D721Med (cell line): ENCODE data around the gene SLC43A2.

Source experiments
- DNase-seq: peaks from one replicate; pipeline ENCODE4 v3.0.0; 2011; ENCODE audit warnings: low spot score; ENCODE audit not compliant: insufficient read length
- FAIRE-seq: peaks from 2 replicates; lab custom pipeline; 2011; peaks lifted over from hg19 to GRCh38; lab: Jason Lieb, UNC
- TF ChIP-seq, protein P1 (sequence below): IDR thresholded peaks from 2 replicates; pipeline ENCODE4 v1.5.1; 2012; ENCODE audit warnings: mild to moderate bottlenecking, control low read depth; ENCODE audit not compliant: insufficient read depth; ENCODE audit errors: missing control alignments

The SLC43A2 gene

DNA sequence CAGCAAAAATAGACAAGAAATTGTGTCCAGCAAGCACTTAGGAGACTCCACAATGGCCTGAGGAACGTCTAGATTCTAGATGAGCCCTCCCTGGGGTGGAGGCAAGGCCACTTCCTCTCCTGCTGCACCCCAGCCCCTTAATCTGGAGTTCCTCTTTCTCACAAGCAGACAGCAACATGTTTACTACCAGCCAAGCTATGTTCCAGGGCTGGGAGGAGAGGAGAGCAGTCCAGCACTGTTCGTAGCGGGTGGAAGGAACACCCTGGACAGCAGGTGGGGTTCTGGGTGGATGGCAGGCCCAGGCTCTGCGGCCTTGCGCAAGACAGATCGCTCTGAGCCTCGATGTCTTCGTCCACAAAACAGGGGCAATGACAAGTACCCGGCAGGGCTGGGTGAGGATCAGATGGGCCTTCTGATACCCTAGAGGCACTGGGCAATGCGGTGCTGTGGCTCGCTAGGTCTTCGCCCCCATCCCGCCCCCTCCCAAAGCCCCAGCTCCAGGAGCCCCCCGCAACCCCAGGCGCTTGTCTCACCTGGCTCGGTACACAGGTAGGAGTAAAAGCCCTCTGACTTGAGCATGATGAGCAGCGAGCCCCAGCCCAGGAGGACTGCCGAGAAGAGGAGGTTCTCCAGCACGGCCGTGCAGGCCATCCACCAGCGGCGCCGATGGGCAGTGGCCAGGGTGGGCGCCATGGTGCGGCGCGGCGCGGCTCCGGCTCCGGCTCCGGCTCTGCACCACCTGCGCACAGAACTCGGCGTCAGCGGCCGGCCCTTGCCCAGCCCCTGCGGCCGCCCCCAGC is 1.3 kb downstream of the SLC43A2 start:
- no peak for DNase-seq
- TF ChIP-seq, protein P1, sequence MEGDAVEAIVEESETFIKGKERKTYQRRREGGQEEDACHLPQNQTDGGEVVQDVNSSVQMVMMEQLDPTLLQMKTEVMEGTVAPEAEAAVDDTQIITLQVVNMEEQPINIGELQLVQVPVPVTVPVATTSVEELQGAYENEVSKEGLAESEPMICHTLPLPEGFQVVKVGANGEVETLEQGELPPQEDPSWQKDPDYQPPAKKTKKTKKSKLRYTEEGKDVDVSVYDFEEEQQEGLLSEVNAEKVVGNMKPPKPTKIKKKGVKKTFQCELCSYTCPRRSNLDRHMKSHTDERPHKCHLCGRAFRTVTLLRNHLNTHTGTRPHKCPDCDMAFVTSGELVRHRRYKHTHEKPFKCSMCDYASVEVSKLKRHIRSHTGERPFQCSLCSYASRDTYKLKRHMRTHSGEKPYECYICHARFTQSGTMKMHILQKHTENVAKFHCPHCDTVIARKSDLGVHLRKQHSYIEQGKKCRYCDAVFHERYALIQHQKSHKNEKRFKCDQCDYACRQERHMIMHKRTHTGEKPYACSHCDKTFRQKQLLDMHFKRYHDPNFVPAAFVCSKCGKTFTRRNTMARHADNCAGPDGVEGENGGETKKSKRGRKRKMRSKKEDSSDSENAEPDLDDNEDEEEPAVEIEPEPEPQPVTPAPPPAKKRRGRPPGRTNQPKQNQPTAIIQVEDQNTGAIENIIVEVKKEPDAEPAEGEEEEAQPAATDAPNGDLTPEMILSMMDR, result no peak
- FAIRE-seq, result no peak

DNA sequence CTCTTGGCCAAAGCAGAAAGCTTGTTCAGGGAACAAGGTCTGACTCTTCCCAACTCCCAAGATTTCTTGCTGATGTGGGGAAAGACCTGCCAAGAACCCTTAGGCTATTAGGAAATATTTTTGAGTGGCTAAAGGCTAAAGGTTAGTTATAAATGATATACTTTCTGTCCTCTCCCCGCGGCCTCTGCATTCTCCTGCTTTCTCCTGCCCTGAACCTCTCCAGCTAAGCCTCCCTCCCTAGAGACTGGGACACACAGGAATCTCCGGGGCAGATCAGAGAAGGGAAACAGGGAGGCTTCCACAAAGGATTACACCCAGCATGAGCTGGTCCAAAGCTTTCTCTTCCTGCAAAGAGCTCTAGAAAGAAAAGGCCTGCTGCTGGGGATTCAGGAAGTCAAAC is 2.3 kb downstream of the SLC43A2 start:
- FAIRE-seq (peak; percentile 72), DNase-seq (peak; percentile 95)
- TF ChIP-seq, protein P1, result no peak

DNA sequence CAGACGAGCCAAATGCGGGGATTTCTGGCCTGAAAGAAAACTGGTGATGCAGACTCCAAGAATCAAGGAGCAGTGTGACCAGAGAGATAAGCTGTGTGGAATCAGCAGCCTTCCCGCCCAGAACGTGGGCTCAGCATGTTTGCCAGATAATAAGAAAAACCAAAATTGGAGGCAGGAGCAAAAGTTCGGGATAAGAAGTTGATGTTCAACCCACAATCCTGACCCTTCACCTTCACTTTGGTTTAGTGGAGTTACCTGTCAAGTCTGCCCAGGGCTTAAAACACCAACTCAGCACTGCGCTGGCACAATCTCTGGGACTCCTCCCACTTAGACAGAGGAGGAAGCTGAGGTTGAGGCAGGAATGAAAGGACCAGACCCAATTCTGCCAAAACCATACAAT is 3.1 kb downstream of the SLC43A2 start:
- TF ChIP-seq, protein P1, result no peak
- no peak for DNase-seq
- no peak for FAIRE-seq

DNA sequence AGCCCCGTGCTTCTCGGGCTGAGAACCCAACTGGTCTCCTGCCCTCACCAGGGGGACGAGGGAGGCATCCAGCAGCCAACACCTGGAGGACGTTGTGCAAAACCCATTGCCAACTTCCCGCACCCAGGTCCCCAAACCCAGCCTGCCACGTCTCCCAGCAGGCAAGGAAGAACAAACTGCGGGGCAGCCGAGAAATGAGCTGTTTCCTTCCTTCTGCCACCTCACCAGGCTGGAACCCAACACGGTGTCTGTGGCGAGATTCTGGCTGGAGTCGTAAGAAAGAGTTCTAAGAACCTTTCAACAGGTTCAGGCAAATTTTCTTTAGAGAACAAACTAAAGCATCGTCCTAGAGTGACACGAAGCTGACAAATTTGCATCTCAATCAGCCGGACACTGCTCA is 3.6 kb downstream of the SLC43A2 start:
- FAIRE-seq, result no peak

DNA sequence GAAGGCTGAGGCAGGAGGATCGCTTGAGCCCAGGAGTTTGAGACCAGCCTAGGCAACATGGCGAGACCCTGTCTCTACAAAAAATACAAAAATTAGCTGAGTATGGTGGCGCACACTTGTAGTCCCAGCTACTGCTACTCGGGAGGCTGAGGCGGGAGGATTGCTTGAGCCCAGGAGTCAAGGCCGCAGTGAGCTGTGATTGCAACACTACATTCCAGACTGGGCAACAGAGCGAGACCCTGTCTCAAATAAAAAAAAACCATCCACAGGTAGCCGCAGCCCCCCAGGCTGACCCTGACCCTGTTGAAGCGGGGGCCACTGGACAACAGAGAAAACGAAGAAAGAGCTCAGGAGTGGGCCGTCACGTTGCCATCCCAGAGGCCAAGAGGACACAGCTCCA is 4.0 kb downstream of the SLC43A2 start:
- FAIRE-seq (no peak), DNase-seq (no peak)
- TF ChIP-seq, protein P1, result no peak

More for the DNA sequence above, 3.6 kb downstream of the SLC43A2 start:
- no peak for DNase-seq
- TF ChIP-seq, protein P1, result no peak

DNA sequence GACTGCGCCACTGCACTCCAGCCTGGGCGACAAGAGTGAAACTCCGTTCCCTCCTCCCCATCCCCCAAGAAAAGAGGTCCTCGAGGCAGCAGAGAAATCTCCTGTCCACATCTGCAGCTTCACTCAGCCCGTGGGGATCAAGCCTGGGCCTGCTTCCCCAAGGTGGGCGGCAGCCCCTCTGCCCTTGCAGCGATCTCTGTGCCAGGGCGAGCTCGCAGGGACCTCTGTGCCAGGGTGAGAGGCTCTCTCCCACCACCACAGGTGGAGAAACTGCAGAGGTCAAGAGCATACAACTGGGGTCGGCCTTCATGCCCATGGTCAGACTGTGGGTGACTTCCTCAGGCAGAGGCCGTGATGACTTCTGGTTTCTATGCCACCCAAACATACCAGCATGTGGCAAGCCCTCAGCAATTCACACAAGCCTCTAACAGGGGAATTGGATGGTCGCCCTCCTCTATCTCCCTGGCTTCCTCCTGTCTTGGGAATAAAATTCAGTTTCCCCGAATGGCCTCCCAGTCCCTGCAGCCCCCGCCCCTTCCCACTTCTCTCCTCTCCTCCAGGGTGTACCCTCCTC is 5.5 kb downstream of the SLC43A2 start:
- DNase-seq, result no peak
- TF ChIP-seq, protein P1, result no peak
- FAIRE-seq, result no peak
